HG03457 (cell line): ENCODE data around the gene CCL4L2.
"Not testable (repeated sequence)": the region's sequence is repeated elsewhere in the genome, so short reads cannot be mapped to it uniquely, and the experiment has no call there.

Experiments
- ATAC-seq: cut with Tn5 transposase; IDR thresholded peaks from one replicate; pipeline ENCODE4 v1.9.1; 2021; ENCODE audit warnings: moderate number of reproducible peaks; ENCODE audit not compliant: unreplicated experiment

The CCL4L2 gene

DNA sequence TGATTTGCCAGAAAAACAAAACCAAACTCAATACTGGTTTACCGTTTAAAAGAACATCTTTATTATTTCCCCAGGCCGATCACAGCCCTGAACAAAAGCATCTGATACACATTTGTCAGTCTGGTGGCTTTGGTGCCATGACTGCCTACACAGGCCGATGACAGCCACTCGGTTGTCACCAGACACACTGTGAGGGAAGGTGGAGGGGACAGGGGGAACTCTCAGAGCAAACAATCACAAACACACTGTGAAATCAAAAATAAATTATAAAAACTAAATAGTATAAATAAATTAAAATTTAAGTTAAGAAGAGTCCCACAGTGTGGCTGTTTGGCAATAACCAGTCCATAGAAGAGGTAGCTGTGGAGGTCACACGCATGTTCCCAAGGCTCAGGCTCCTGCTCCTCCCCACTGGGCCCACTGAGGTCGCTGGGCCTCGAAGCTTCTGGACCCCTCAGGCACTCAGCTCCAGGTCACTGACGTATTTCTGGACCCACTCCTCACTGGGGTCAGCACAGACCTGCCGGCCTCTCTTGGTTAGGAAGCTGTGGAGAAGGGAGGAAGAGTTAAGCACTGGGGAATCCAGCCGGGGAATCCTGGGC lies 15.9 kb upstream of the CCL4L2 start:
- not testable (repeated sequence) for ATAC-seq

DNA sequence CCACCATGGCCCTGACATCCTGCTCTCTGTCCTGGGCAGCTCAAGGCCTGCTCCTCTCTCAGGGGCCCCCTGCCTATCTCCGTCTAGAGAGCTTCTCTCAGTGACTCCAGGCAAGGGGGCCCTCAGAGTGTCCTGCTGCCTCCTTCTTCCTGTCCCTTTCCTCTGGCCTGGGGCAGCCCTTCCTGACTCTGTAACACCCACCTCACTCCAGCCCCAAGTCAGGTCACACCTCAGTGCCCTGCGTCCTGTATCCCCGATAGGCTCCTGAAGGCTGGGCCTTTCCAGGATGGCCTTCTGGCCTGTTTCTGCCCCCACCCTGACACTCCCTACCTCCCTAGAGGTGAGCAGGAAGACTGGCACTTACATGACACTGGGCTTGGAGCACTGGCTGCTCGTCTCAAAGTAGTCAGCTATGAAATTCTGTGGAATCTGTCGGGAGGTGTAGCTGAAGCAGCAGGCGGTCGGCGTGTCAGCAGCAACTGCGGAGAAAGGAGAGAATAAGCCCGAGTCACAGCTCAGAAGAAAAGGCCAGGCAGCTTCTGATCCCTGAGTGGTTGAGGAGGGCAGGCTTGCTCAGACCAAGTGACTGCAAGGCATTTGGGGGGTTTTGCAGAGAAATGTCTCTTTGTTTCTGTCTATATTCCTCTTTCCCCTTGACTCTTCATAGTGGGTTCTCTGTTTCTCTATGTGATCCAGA lies 15.3 kb upstream of the CCL4L2 start:
- ATAC-seq = no peak

DNA sequence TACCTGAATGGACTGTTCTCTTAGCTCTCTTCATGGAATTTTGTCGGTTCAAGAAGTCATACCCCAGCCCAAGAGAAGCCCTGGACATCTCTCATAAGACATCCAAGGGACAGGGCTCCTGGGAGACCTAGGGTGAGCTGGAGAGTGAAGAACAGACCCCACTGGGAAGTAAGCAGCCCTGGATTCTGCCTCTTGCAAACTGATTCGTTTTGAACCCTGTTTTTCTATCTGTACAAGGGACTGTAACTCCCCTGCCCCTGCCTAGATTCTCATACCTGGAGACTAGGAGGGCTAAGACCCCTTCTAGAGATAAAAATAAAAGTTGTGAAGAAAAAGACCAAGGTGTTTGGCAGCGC lies 14.8 kb upstream of the CCL4L2 start:
- no peak for ATAC-seq

DNA sequence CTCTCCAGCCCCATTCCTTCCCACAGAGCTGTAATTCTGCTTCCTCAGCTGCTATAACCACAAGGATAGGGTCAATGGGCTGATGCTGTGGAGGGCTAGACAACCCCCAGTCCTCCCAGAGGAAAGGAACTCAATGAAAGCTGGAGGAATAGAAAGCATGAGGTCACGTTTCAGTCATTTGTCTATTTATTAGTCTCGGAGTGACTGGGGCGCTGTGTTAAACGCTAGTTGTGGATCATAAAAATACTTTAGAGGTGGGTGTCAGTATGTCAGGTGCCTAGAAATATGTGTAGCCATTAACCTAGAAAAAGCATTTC lies 13.5 kb upstream of the CCL4L2 start:
- ATAC-seq = peak; percentile 11

DNA sequence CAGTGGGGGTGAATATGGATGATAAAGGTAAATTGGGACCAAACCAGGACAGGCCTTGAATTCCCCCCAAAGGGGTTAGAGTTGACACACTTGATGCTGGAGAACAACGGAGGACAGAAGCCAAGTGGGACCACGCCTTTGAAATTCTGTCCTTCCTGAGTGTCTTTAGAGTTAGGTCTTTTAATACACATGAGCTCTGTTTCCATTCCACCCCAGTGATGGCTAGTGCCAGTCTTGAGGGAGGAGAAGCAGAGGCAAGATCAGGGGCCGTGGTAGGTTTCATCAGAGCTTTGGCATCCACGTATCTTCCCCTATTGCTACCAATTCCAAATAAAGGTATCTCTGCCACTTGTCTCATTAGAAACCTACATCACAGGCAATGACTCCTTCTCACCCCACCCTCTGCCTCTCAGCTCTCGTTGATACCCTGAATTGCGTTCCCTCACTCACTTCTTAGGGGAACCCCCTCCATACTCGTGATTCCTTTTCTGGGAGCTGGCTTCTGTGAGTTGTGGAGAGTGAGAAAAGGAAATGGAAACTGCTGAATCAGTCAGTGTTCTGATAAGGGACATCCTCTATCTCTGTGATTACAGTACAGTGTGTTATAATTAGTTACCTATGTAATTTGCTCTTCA lies 11.9 kb upstream of the CCL4L2 start:
- peak; percentile 22 for ATAC-seq

DNA sequence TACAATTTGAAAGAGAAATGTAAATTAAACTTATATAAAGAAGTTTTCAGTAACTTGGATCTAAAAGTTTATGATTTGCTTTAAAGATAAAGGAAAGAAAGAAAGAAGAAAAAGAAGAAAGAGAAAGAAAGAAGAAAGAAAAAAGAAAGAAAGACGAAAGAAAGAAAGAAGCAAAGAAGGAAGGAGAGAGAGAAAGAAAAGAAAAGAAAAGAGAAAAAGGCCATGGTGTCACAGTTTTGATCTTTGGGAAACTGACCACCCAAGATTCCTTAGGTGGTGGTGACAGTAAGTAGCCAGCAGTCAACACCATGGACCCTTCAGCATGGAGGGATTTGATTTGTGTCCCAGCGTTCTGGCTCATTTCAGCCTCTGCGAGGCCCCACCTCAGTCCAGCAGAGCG lies 9.8 kb upstream of the CCL4L2 start:
- ATAC-seq = not testable (repeated sequence)

DNA sequence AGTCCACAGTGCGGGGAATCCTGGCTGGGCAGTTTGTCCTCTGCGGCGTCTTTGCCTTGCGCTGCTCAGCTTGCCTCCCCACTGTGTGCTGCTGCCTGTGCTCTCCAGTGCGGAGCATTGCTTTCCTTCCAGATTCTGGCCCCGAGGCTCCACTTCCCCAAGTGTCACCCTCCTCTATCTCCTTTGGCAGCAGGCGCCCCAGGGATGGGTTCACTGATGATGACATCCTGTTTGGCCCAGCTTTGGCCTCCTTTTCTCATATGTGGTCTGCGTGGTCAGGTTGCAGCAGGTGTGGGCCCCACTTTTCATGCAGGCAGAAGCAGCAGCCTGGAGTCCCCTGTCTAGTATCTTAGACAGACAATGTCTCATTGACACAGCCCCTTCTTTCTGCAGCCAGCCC lies 9.4 kb upstream of the CCL4L2 start:
- ATAC-seq = peak; percentile 18

DNA sequence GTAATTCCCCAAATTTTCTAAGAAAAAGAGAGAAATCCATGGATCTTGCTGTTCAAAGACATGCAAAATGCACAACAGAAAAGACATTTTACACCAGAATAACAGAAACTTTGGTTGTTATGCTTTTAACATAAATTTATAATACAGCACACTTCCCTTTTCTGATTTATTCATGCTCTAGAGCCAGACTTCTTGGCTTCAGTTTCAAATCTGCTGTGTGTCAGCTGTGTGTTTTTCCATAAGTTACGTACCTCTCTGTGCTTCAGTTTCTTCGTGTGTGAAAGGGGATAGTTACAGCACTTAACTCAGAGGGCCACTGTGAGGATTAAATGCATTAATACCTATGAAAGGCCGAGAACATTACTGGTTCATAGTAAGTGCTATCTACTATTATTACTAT lies 7.5 kb upstream of the CCL4L2 start:
- ATAC-seq = no peak

DNA sequence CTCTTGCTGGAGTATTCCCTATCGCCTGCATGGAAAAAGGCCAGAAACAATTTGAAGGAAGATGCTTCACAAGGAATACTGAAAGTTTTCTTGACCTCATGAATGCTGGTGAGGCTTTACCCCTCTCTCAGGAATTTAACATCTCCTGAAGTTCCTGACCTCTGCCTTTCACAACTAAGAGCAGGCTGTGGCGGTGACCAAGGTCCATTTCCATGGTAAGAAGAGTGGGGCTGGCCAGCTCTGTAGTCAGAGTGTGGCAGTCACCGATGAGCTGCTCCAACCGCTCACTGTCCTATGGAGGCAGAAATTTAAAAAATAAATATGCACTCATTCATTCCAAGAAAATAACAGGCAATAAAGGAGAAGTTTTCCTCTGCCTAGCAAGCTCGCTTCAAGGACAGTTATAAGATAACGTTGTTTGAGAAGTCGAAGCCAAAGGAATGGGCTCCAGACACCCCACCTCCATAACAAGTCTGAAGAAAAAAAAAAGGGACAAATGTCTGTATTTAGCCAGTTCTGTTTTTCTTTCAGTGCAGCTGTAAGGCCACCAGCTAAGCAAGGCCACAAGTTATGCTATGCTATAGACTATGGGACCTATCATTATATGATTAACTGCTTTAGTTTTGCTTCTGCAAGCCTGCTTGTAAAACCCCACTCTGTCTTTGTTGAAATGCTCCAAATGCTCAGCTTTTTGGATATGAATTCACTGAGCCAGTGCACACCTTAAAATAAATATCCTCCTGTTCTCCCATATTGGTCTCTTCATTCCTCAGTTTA lies 6.0 kb upstream of the CCL4L2 start:
- ATAC-seq = no peak

DNA sequence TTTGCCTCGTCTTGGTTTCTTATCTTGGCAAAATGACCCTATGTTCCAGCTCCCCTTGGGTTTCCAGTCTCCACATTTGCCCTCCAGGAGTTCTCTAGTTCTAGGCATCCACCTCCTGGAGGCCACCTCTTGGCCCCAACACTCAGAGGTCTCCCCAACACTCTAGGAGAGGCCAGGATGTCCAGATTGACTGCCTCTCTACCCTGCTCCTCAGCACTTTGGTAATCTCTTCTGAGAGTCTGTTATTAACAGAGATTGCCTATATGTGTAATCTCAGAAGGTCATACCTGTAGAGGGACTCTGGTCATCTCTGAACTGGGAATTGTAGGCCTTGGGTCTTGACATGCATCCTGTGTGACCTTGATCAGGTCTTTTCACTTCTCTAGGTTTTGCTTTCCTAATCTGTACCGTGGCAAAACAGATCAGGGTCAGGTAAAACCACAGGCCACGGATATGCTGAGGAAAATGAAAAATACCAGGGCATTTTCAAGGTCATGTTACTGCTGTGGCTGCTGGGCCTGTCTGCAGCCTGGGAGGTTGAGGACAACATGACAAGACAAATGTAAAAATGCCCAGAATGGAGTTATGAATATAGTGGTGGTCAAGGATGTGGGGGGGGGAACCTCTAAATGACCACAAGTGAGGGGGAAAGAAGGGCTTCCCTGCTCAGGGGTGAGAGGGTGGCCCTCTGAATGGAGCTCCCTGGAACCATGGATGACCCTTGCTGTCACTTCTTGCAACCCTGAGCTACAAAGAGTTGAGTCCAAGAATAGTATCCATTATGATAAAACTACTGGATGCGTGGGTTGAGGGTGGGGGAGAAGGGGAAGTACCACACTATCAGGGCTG lies 5.0 kb upstream of the CCL4L2 start:
- no peak for ATAC-seq

DNA sequence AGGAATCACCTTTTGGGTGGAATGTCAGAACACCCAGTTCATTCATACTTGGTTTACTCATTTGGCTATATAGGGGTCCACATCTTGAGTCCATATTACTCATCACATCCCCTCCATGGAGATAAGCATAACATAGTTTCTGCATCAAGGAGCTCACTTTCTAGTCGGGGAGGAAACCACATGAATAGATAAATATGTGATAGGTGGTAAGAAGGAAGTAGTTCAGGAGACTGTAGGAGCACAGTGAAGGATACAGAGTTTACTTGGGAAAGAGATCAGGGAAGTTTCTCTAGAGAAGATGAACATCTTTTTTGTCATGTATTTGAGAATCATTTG lies 4.4 kb upstream of the CCL4L2 start:
- not testable (repeated sequence) for ATAC-seq

DNA sequence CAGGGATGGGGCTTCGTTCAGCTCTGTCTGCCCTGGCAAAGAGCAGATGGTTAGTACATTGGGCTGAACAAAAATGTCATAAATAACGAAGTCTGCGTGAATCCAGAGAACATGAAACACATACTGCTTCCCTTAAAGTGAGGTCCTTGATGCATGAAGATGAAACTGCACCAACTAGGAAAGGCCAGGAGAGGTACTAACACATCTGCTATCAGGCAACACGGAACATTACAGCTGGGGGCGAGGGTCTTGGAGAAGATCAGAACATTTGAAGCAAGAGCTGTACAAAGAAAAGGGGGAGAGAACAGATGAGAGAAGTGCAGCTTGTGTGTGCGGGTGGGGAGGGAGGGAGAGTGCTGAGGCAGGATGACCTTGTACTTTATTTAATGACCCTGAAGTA lies 3.5 kb upstream of the CCL4L2 start:
- ATAC-seq = not testable (repeated sequence)

DNA sequence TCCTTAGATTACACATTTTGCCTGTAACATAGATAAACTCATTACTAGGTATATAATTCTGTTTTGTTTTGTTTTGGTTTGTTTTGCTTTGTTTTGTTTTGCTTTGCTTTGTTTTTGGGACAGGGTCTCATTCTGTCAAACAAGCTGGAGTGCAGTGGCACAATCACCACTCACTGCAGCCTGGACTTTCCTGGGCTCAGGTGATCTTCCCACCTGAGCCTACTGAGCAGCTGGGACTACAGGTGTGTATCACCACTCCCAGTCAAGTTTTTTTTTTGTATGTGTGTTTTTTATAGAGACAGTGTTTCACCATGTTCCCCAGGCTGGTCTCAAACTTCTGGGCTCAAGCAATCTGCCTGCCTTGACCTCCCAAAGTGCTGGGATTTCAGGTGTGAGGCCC lies 1.3 kb upstream of the CCL4L2 start:
- no peak for ATAC-seq

DNA sequence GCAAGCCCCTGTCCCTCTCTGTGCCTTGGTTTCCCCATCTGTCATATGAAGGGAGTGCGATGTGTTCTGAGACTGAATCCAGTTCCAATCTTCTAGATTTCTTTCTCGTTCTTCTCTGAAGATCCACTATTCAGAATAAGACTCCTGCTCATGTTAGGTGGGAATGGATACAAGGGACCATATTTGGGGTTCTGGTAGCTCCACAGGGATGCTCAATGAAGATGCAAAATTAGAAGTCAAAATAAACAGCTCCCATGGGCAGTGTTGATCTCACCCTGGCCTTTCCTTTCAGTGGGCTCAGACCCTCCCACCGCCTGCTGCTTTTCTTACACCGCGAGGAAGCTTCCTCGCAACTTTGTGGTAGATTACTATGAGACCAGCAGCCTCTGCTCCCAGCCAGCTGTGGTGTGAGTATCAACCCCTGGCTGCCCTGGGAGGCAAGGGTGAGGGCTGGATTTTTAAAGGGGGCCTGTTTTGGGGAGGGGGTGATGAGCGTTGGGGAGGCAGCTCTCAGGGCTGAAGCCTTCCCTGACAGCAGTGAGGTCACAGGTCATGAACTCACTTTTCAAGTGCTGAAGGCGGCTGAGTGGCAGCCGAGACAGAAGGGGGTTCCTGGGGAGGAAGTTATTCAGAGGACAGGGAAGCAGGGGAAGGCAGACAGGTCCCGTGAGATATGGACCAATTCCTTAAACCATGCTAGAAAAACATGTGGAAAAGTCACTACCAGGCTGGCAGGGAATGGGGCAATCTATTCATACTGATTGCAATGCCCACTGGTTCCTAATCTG lies 815 bp downstream of the CCL4L2 start:
- not testable (repeated sequence) for ATAC-seq

DNA sequence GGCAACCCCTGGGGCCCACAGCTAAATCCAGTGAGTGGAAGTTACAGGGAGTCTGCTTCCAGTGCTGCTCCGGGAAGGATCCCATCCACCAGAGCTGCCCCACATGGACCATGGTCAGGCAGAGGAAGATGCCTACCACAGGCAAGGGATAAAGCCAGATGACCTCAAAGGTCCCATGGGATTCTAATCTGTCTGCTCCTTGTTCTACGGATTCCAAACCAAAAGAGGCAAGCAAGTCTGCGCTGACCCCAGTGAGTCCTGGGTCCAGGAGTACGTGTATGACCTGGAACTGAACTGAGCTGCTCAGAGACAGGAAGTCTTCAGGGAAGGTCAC lies 1.4 kb downstream of the CCL4L2 start:
- ATAC-seq = no peak

DNA sequence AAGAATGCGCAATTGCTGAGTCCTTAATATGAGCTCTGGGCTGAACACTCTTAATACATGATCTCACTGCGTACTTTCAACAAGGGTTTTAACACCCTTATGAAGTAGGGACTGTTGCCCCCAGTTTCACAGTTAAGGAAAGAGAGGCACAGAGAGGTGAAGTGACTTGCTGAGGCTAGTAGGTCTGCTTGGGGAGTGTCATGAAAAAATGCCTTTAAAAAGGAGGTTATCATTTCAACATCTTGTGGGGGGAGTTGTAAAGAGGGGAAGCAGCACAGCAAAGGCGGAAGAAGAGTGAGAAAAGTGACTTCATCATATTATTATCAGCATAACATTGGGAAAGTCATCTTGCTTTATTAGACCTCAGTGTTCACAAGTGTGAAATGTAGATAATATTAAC lies 2.1 kb downstream of the CCL4L2 start:
- no peak for ATAC-seq

DNA sequence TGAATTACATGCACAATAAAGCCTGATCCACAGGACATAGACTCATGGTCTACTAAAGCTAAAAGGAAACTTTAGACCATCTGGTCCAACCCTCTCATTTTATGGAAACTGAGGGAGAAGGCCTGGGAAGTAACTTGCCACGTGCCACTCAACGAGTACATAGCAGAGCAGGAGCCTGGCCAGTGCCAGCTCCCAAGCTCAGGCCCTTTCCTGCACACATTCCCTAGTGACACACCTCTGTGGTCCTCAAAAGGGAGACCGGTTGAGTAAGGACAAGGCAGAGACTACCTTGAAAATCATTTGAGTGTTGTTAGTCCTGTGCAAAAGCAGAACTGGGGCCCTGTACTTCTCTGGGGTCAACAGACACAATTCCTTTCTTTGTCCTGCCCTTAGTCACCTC lies 2.8 kb downstream of the CCL4L2 start:
- ATAC-seq = no peak

DNA sequence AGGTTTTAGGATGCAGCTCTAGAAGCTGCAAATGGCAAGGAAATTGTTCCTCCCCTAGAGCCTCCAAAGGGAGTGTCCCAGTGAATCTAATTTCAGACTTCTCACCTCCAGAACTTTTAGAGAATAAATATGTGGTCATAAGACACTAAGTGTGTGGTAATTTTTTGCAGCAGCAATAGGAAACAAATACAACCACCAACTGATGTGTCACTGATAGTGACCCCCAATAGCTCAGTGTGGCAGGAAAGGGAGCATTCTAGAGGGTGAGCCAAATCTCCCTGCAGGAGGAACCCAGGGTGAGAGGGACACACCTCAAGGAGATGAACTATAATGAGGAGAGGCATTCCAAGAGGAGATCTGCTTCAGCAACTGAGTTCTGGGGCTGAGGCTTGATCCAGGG lies 4.1 kb downstream of the CCL4L2 start:
- ATAC-seq = no peak

DNA sequence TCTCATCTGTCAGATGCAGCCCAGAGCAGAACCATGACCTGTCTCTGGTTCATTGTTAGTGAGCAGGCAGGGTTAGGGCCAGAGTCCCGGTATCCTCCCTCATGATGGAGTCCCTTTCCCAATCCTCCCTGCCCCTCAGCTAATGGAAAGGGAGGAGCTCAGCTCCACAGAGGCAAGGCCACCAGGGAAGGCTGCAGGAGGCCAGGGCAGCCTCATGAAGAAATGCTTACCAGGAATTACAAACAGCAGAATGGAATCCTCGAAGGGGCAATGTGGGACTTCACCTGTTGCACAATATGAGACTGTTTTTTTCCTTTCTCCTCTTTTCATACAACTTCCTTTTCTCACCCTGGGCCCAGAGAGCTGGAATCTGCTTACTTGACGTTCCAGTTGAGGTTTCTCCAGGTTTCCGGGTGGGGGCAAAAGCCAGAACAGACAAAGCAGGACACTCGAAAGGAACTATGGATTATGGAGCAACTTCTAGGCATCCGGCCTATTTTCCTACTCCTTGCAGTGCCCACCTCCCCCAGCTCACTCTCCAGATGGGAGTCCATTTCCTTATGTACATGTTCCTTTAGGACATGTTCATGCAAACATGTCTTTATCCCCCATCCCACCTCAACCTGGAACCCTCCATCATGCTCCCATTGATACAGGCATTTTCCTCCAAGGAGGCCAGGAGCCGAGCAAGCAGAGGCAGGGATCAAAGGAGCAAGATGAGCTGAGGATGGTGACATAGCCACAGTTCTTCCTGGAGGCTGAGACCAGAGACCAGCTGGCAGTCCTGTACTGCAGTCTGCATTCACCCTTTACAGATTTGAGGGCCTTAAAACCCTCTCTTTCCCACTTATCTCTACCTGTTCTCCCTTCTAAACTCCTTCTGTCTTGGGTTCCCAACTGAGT lies 4.8 kb downstream of the CCL4L2 start:
- not testable (repeated sequence) for ATAC-seq
